A549 (cell line): ENCODE results near the gene DOK5.

Experiments
- CHD4 ChIP-seq: fragments of 200-600 bp; sonication (generic); IDR thresholded peaks from 2 replicates; pipeline ENCODE4 v1.6.1; 2016; ENCODE audit warnings: antibody characterized with exemption, mild to moderate bottlenecking, borderline replicate concordance
- HDAC2 ChIP-seq: fragments of 200-600 bp; sonication (generic); IDR thresholded peaks from 2 replicates; pipeline ENCODE4 v1.6.1; 2016
- POLR2A ChIP-seq: IDR thresholded peaks from 2 replicates; pipeline ENCODE4 v1.6.1; 2012; ENCODE audit warnings: mild to moderate bottlenecking, low read length
- TF ChIP-seq, protein P1 (sequence below): fragments of >200 bp; sonication (Bioruptor Twin); formaldehyde crosslinking; IDR thresholded peaks from 3 replicates; pipeline ENCODE4 v1.5.1; 2016

DNA sequence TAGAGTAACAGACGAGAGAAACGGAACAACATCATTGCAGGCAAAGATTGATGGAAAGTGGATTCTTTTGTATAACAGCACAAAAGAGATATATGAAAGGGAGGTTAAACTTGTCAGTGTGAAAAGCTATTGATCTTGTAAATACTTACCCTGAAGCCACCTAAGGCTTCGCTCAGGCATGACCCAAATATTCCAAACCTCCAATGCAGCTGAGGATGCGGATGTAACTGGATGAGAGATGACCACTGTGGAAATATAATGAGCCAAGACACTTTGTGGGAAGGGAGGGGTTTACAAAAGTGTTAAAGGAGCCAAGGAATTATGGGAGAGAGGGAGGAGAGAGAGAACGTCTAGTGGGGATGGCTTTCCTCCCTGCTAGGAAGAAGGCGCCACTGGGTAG lies 112.0 kb downstream of the DOK5 start:
- TF ChIP-seq, protein P1, sequence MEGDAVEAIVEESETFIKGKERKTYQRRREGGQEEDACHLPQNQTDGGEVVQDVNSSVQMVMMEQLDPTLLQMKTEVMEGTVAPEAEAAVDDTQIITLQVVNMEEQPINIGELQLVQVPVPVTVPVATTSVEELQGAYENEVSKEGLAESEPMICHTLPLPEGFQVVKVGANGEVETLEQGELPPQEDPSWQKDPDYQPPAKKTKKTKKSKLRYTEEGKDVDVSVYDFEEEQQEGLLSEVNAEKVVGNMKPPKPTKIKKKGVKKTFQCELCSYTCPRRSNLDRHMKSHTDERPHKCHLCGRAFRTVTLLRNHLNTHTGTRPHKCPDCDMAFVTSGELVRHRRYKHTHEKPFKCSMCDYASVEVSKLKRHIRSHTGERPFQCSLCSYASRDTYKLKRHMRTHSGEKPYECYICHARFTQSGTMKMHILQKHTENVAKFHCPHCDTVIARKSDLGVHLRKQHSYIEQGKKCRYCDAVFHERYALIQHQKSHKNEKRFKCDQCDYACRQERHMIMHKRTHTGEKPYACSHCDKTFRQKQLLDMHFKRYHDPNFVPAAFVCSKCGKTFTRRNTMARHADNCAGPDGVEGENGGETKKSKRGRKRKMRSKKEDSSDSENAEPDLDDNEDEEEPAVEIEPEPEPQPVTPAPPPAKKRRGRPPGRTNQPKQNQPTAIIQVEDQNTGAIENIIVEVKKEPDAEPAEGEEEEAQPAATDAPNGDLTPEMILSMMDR = no peak
- TF ChIP-seq HDAC2 = no peak
- no peak for TF ChIP-seq POLR2A
- TF ChIP-seq CHD4 = no peak
